ENCODE results near the gene UGT1A5. TPM values are rescaled to one million over a fixed set of nuclear protein-coding genes. Genes with fewer than 3 reads are reported as not detected.

Gene UGT1A5
- total and polyA plus RNA-seq, 12 donors = not detected

DNA sequence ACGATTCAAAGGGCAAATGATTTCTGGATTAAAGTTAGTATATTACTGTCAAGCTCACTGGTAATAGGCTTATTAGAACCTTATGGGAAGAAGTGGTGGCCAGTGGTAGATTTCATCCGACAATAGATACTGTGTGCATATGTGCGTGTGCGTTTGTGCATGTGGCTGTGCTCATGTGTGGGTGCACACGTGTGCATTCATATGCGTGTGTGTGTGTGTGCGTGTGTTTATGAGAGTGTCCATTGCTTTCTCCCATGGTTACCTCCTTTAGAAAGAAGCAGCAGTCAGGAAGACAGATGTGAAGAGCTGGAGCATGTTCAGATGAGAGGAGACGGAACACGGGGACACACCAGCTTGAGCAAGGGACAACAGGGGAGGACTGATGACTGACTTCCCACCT, 56.6 kb downstream of the UGT1A5 start:
- 87 to 93% methylated on average over 9 of the region's 9 CpGs for WGBS, 2 donors
- DNase-seq (no peak), ATAC-seq (no peak)
- H3K36me3 ChIP-seq = no peaks in the 10 kb centered on the region
- peaks cover 0 to 31% (median 12%) of the 10 kb centered on the region in 7 donors for H3K27me3 ChIP-seq
- no peak overlapping the region for H3K27ac ChIP-seq
- TF ChIP-seq, protein P1, sequence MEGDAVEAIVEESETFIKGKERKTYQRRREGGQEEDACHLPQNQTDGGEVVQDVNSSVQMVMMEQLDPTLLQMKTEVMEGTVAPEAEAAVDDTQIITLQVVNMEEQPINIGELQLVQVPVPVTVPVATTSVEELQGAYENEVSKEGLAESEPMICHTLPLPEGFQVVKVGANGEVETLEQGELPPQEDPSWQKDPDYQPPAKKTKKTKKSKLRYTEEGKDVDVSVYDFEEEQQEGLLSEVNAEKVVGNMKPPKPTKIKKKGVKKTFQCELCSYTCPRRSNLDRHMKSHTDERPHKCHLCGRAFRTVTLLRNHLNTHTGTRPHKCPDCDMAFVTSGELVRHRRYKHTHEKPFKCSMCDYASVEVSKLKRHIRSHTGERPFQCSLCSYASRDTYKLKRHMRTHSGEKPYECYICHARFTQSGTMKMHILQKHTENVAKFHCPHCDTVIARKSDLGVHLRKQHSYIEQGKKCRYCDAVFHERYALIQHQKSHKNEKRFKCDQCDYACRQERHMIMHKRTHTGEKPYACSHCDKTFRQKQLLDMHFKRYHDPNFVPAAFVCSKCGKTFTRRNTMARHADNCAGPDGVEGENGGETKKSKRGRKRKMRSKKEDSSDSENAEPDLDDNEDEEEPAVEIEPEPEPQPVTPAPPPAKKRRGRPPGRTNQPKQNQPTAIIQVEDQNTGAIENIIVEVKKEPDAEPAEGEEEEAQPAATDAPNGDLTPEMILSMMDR (IDR thresholded peaks at IDR 0.05) = no peak
- intact Hi-C loops (cut with DNase I) = no loop called here
- no peaks in the 10 kb centered on the region for H3K9me3 ChIP-seq
- H3K4me3 ChIP-seq = no peak overlapping the region
- no peaks in the 10 kb centered on the region for H3K4me1 ChIP-seq

GRCh38 chr2:233772153-233772552, 59.4 kb downstream of the UGT1A5 start:
- no peak for ATAC-seq
- no peak overlapping the region for H3K27ac ChIP-seq
- 83 to 86% methylated on average over 16 of the region's 16 CpGs for WGBS, 2 donors
- no peak for DNase-seq
- peaks cover 0 to 10% (median 0%) of the 10 kb centered on the region in 7 donors for H3K27me3 ChIP-seq
- peaks cover 0 to 9% (median 0%) of the 10 kb centered on the region in 11 donors for H3K9me3 ChIP-seq
- H3K36me3 ChIP-seq = no peaks in the 10 kb centered on the region
- H3K4me3 ChIP-seq = no peak overlapping the region
- H3K4me1 ChIP-seq = no peaks in the 10 kb centered on the region
- TF ChIP-seq, protein P1 (IDR thresholded peaks at IDR 0.05) = no peak
- intact Hi-C loops (cut with DNase I) = no loop called here

DNA sequence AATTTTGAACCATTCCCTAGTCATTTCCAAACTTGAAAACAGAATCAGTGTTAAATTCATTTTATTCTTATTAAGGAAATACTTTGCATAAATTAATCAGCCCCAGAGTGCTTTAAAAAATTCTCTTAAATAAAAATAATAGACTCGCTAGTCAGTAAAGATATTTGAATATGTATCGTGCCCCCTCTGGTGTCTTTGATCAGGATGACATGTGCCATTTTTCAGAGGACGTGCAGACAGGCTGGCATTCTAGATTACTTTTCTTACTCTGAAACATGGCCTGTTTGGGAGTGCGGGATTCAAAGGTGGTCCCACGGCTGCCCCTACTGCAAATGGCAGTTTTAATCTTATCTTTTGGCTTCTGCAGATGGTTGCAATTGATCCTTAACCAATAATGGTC, 59.9 kb downstream of the UGT1A5 start:
- WGBS, 2 donors = 53 to 61% methylated on average over 5 of the region's 5 CpGs
- Histone ChIP-seq H3K27me3 (peaks cover 0 to 11% (median 0%) of the 10 kb centered on the region in 7 donors), H3K4me3 (no peak overlapping the region), H3K9me3 (peaks cover 0 to 9% (median 0%) of the 10 kb centered on the region in 11 donors), H3K27ac (no peak overlapping the region), H3K36me3 (no peaks in the 10 kb centered on the region), H3K4me1 (no peaks in the 10 kb centered on the region)
- intact Hi-C loops (cut with DNase I) = no loop called here
- ATAC-seq = no peak
- TF ChIP-seq, protein P1 (IDR thresholded peaks at IDR 0.05) = no peak
- no peak for DNase-seq

DNA sequence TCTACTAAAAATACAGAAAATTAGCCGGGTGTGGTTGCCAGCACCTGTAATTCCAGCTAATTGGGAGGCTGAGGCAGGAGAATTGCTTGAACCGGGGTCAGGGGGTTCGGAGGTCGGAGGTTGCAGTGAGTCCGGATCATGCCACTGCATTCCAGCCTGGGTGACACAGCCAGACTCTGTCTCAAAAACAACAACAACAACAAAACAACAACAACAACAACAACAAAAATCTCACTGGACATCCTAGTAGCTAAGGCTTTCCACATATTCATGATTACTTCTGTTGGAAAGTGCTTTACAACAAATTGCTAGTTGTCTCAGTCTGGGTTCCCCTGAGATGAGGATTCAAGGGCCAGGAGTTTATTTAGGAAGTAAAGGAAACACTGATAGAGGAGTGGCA, 61.1 kb downstream of the UGT1A5 start:
- Histone ChIP-seq H3K27me3 (peaks cover 0 to 18% (median 0%) of the 10 kb centered on the region in 7 donors), H3K36me3 (no peaks in the 10 kb centered on the region), H3K4me1 (no peaks in the 10 kb centered on the region), H3K4me3 (no peak overlapping the region), H3K27ac (no peak overlapping the region), H3K9me3 (peaks cover 0 to 9% (median 0%) of the 10 kb centered on the region in 11 donors)
- 87 to 91% methylated on average over 5 of the region's 5 CpGs for WGBS, 2 donors
- ATAC-seq (no peak), DNase-seq (no peak)
- TF ChIP-seq, protein P1 (IDR thresholded peaks at IDR 0.05) = no peak
- intact Hi-C loops (cut with DNase I) = no loop called here
